Activated CD4-positive, alpha-beta T cell treated with anti-CD3 and anti-CD28 coated beads for 24 hours (primary cell): ENCODE measurements around the gene ZC3H18.
"Not testable (repeated sequence)": the region's sequence is repeated elsewhere in the genome, so short reads cannot be mapped to it uniquely, and the experiment has no call there.

ENCODE experiments used
- DNase-seq, 2 donors: peaks; one replicate each; pipeline ENCODE4 v3.0.0-alpha.2; 2020; ENCODE audit warnings: low read depth in 2 of 2

ZC3H18 gene

GRCh38 chr16:88654363-88655052 lies 84.3 kb downstream of the ZC3H18 start:
- no peak for DNase-seq

- no peak for DNase-seq
Observed at GRCh38 chr16:88655053-88655732, 85.0 kb downstream of the ZC3H18 start.

- no peak for DNase-seq
Observed at GRCh38 chr16:88655733-88656281, 85.6 kb downstream of the ZC3H18 start.

- no peak for DNase-seq
Observed at GRCh38 chr16:88656291-88656980, 86.2 kb downstream of the ZC3H18 start.

GRCh38 chr16:88657371-88657770 lies 87.2 kb downstream of the ZC3H18 start:
- DNase-seq, result no peak

GRCh38 chr16:88658714-88659113 lies 88.5 kb downstream of the ZC3H18 start:
- DNase-seq, result no peak

- DNase-seq, result no peak
Observed at GRCh38 chr16:88659160-88659559, 89.0 kb downstream of the ZC3H18 start.

- no peak for DNase-seq
Observed at GRCh38 chr16:88661468-88661867, 91.3 kb downstream of the ZC3H18 start.

GRCh38 chr16:88662222-88662842 lies 92.1 kb downstream of the ZC3H18 start:
- DNase-seq, result no peak

- DNase-seq, result peak; percentile 89 to 93
Observed at GRCh38 chr16:88662843-88663606, 92.8 kb downstream of the ZC3H18 start, which contains the start of gene MVD. MVD (minus strand) TSS chr16:88663091; CDS start chr16:88663080, 11 bp downstream.

GRCh38 chr16:88665148-88665547 lies 94.9 kb downstream of the ZC3H18 start:
- no peak for DNase-seq

GRCh38 chr16:88665570-88665969 lies 95.4 kb downstream of the ZC3H18 start:
- no peak for DNase-seq

GRCh38 chr16:88667461-88667860 lies 97.3 kb downstream of the ZC3H18 start:
- DNase-seq, result no peak

GRCh38 chr16:88669493-88669892 lies 99.3 kb downstream of the ZC3H18 start:
- DNase-seq, result not testable (repeated sequence)

- DNase-seq, result no peak
Observed at GRCh38 chr16:88669980-88670379, 99.8 kb downstream of the ZC3H18 start.

- DNase-seq, result no peak
Observed at GRCh38 chr16:88671806-88672205, 101.6 kb downstream of the ZC3H18 start.

GRCh38 chr16:88672776-88673175 lies 102.6 kb downstream of the ZC3H18 start:
- no peak for DNase-seq

GRCh38 chr16:88673716-88674379 lies 103.6 kb downstream of the ZC3H18 start:
- DNase-seq, result no peak

GRCh38 chr16:88676502-88677242 lies 106.5 kb downstream of the ZC3H18 start:
- no peak for DNase-seq

GRCh38 chr16:88677721-88678120 lies 107.5 kb downstream of the ZC3H18 start:
- DNase-seq, result no peak
